Activated naive CD8-positive, alpha-beta T cell treated with anti-CD3 and anti-CD28 coated beads, Interleukin-2, amount 50 U/mL, for 16 hours (primary cell): ENCODE results near the gene LPCAT2.

Experiments
- DNase-seq: peaks from one replicate; pipeline ENCODE4 v3.0.0-alpha.2; 2020; ENCODE audit warnings: low read depth, low spot score

The LPCAT2 gene

DNA sequence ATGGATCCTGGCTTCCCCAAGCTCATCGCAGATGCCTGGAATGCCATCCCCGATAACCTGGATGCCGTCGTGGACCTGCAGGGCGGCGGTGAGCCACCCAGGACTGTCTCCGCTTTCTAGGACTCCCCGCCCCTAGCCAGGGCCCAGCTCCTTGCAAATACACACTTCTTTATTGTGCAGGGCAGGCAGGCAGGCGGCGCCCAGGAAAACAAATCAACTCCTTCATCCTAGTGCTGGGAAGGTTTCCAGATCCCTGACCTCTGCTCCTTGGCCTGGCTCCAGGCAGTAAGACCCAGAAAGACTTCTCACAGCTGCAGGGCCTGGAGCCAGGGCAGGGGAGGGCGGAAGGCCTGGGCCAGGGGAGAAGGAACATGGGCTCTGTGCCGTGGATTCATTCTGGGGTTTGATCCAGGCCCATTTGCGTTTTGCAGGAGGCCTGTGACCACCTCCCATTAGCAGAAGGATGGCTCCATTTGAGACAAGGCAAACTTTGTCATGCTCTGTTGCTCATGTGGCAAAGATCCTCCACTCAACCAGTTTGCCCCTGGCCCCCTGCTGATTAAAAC is 6.0 kb upstream of the LPCAT2 start:
- no peak for DNase-seq

DNA sequence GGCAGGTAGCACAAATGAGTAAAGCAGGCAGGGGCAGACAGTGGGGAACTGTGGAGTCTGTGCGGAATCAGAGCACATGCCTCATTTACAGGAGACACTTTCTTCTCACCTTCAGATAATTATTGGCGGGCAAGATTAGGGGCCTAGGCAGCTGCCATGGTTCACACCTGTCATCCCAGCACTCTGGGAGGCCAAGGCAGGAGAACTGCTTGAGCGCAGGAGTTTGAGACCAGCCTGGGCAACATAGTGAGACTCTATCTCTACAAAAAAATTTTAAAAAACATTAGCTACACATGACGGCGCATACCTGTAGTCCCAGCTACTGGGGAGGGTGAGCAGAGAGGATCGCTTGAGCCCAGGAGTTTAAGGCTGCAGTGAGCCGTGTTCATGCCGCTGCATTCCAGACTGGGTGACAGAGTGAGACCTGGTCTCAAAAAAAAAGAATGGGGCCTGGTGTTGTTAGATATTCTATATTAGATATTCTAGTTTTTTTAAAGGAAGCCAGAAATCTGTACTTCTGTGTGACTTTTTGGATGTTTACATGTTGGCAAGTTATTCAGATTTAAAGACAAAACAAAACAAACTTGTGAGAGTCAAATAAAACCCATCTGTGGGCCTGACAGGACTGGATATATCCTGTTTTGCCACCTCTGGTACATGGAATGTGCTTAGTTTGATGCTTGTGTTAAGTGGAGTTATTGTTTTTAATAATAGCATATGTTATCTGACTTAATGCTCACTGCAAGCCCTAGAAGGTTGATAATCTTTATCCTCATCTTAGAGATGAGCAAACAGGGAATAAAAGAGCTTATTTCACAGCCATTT is 4.9 kb upstream of the LPCAT2 start:
- no peak for DNase-seq

DNA sequence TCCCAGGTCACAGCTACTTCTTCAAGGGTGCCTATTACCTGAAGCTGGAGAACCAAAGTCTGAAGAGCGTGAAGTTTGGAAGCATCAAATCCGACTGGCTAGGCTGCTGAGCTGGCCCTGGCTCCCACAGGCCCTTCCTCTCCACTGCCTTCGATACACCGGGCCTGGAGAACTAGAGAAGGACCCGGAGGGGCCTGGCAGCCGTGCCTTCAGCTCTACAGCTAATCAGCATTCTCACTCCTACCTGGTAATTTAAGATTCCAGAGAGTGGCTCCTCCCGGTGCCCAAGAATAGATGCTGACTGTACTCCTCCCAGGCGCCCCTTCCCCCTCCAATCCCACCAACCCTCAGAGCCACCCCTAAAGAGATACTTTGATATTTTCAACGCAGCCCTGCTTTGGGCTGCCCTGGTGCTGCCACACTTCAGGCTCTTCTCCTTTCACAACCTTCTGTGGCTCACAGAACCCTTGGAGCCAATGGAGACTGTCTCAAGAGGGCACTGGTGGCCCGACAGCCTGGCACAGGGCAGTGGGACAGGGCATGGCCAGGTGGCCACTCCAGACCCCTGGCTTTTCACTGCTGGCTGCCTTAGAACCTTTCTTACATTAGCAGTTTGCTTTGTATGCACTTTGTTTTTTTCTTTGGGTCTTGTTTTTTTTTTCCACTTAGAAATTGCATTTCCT is 3.4 kb upstream of the LPCAT2 start:
- DNase-seq = no peak

DNA sequence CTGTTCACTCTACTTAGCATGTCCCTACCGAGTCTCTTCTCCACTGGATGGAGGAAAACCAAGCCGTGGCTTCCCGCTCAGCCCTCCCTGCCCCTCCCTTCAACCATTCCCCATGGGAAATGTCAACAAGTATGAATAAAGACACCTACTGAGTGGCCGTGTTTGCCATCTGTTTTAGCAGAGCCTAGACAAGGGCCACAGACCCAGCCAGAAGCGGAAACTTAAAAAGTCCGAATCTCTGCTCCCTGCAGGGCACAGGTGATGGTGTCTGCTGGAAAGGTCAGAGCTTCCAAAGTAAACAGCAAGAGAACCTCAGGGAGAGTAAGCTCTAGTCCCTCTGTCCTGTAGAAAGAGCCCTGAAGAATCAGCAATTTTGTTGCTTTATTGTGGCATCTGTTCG is 2.8 kb upstream of the LPCAT2 start:
- no peak for DNase-seq

DNA sequence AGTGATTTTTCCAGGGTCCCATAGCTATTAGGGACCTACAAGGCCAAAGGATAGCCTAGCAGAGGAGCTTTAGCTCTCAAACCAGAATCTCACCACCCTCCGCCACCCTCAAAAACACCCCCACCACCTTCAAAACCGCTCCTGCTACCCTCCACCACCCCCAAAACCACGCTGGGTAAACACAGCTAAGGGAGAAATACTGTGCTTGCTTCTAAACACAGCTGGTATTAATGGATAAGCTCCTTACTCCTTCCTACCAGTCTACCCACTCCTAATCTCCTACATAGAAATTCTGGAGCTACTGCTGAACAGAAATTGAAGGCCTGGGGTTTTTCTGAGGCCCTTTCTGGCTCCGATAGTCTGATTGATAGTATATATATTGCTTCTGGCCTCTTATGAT is 2.2 kb upstream of the LPCAT2 start:
- no peak for DNase-seq

DNA sequence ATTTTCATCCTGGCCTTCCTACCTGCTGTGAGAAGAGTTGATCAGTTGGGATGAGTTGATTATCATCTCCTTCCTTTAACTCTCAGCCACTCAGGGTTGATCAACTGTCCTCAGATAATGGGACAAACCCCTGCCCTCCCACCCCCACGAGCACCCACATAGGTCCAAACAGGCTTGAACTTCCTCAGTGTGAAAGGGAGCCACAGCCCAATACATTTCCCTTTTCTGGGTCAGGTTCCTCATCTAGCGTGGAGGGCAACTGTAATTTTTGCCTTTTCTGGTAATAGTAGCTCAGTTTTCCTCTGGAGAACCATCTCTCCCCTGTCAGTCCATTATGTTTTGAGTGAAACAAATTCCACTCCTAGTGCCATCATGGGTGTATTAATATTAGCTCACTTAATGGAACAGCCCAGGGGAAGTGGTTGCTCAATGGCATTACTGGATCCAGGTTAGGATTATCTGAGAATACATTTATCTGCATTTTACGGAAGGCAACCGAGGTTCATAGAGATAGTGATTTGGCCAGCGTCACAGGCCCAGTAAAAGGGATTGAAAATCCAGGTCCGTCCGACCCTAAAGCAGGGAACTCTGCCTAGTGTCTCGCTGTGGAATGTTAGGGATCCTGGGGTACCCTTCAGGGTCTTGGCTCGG is 476 bp upstream of the LPCAT2 start:
- DNase-seq = no peak

DNA sequence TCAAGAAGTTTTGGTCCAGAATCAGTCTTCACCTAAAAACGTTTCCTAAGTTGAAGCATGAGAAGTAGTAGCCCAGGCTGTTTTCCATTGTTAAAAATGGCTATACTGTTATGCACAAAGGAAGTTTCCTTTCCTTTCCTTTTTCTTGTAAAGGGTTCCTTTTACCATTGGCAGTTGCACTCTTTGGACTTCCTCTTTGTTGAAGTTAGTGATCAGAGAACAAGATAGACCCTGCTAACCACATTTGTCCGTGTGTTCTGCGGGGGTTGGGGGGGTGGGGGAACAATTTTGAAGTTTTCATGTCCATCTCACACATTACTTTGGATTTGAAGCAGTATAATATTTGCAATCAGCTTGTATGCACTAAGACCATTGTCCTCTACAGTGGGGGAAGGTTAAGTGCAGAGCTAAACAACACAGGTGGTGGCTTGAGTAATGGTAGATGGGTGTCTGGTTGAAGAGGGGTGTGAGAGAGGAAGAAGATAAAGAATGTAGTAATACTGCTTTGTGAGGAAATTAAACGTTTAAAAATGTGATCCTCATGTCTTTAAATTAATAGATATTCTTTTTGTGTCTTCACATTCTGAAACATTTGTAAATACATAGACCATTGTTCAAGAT is 1.4 kb downstream of the LPCAT2 start:
- no peak for DNase-seq

DNA sequence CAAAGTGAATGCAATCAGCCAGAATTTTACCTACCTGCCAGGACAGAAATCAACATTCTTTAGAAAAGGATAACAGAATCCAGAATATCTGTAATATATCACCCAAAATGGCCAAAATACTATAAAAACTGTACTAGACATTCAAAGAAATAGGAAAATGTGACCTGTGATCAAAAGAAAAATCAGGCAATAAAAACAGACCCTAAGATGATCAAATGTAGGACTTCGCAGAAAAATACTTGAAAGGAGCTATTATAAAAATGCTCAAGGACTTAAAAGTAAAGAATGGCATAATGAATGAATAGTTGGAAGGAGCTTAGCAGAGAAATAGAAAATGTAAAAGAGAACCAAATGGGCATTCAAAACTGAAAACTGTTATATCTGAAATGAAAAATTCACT is 4.1 kb downstream of the LPCAT2 start:
- no peak for DNase-seq

DNA sequence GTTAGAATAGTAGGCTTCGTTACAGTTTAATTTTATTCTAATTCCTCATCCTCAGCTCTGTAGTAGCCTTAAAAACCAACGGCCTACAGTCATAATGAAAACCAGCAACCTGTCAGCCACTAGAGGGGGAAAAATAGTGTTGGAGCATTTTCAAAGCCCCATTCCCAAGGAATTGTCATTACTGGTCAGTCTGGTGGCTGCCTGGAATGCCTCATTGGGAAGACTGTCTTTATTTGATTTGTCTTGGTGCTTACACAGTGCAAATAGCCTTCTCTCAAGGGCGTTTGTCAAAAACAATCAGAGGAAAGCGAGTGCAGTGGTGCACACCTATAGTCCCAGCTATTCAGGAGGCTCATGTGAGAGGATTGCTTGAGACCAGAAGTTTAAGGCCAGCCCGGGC is 4.7 kb downstream of the LPCAT2 start:
- no peak for DNase-seq

DNA sequence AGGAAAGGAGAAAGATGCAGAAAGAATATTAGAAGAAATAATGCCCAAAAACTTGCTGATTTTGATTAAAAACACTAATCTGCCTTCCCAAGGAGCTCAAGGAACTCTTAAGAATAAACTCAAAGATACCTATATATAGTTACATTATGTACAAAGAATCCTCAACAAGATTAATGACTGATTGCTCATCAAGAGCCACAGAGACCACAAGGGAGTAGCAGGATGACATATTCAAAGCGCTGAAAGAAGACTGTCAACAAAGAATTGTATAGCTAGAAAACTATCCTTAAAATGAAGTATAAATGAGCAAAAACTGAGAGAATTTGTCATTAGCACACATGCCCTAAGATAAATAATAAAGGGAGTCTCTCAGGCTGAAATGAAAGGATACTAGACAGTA is 6.2 kb downstream of the LPCAT2 start:
- DNase-seq = no peak

DNA sequence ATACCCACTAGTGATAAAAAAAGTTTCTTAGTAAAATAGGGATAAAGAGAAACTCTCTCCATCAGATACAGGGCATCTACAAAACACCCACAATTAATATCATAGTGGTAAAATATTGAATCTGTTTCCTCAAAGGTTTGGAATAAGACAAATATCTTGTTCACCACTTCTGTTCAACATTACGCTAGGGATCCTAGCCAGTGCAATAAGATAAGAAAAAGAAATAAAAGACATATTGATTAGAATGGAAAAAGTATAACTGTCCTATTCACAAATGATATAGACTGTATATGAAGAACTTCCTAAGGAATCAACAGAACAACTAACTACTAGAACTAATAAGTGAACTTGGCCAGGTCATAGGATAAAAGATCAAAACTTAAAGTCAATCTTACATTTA is 12.9 kb downstream of the LPCAT2 start:
- no peak for DNase-seq

DNA sequence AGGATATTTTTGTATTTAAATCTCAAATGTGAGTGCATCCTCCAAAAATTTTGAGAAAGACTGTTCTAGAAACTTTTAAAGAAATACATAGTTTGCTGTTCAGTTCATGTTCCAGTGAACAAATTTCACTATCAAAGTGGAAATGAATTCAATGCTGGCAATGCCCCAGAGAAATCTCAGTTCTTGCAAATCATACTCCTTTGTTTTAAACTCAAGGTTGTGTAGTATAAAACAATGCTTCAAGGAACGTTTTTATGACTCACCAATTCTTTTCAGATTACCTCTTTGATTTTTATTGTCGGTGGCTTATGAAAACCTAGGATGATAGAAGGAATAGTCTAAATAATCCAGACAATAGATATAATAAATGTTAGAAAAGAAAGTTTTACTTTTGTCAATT is 17.6 kb downstream of the LPCAT2 start:
- DNase-seq = no peak

DNA sequence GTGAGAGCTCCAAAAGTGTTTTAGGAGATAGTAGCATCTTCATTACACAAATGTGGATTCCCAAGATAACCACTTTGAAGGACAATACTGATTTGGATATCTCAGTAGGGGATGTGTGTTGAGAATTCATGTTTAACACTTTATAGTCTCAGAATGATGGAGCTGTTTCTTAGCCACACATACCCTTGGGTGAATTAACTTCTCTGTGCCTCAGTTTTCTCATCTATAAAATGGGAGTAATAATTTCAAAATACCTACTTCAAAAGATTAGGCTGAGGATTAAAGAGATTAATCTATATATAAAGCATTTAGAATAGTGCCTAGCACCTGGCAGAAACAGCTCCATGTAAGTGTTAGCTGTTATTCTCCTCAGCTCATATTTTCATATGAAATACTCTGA is 19.0 kb downstream of the LPCAT2 start:
- DNase-seq = no peak

DNA sequence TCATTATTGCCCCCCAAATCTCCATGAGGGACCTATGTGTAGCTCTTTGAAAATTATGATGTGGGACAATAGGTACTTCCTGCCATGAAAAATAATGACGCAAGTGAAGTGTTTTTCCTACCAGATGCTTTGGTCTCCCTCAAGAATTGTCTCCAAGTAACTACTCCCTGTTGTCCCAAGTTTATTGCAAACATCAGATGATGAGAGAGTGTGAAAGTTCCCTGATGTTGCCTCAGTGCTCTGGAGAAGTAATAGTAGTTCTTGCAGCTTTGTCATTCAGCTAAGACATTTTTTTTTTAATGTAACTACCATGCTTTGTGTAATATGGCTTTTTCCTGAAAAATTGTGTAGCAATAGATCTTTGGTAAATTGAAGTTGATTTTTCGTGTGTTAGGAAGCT is 20.1 kb downstream of the LPCAT2 start:
- DNase-seq = no peak

DNA sequence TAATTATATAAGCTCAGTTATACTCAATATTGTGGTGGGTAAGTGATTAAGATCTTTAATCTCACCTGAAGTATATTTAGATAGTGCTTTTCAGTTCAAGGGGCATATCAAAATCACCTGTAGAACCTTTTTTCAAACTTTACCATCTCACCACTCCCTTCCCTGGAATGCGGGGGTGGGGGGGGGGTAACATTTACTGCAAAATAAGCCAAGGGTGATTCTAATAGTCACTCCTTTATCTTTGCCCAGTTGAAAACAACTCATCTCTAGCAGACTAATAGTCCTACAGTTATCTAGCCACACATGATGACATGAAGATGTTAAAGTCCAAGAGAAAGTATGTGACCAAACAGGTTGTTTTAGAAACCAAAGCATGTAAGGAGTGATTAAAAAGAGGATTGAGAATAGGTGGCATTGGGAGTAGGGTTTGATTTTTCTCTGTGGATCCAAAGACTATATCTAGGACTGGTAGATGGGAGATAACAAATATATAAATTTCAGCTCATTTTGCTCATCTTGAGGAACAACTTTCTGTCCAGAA is 21.5 kb downstream of the LPCAT2 start:
- DNase-seq = no peak

DNA sequence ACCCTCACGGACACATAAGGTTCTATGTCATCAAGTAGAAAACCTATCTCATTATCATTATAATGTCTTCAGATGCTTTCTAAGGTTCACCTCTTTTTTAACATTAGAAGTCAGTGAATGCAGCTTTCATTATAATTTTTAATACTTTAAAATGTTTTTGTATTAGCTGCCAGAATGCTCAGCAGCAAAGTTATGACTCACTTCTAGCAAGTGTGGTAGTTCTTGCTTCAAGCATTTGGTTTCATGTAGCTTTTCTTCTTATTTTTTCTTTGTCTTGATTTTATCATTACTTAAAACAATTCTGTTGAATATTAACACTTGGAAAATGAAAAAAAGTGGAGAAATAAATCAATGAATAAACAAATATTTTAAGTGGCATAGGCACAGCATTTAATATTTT is 23.4 kb downstream of the LPCAT2 start:
- no peak for DNase-seq

DNA sequence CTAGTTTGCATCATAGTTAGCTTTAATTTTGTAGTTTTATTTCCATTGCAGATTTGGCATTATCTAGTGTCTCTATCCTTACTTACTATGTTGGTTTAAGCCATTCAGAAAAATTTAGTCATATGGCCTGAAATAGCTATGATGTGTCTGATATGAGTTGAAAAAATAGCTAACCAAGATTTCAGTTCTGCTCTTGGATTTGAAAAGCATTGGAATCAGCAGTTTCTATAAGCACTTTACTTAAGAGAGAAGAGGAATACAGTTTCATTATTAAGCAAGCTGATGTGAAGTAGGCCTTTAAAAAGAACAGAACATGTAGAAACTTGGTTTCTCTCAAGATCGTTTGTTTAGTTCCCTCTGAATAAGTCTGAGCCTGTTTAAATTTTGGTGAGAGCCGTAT is 25.9 kb downstream of the LPCAT2 start:
- no peak for DNase-seq

DNA sequence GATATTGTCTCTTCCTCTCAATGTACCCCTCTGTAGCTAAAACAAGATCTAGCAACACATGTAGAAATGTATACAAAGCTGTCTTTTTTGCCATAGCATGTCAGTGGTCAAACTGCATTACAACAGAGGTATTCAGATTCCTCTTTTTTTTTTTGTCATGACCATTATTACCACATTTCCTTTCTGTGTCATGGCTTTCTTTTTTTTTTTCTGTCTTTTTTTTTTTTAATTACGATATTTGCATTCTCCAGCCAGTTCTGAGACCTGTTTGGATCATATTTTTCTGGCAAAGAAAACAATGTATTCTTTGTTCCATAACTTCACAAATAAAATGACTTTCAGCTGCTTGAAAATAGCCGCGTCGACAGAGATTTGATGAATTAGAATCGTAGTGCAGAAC is 30.2 kb downstream of the LPCAT2 start:
- no peak for DNase-seq

DNA sequence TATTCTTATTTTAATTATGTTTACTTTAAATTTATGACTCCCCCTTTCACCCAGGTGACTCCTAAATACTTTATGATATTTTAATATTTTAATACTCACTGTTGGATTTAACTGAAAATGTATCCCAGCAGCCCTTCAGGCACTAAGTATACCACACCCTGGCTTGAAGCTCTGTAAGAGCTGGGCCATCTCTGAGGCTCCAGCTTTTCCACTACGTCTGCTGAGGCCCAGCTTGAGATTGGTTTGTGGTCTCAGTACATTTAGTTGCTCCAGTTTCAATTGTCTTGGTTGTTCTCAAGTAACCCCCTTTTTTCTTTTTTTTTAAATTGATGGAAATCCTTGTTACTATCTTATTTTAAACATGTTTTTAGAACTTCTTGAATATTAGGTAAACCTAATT is 30.6 kb downstream of the LPCAT2 start:
- DNase-seq = no peak

DNA sequence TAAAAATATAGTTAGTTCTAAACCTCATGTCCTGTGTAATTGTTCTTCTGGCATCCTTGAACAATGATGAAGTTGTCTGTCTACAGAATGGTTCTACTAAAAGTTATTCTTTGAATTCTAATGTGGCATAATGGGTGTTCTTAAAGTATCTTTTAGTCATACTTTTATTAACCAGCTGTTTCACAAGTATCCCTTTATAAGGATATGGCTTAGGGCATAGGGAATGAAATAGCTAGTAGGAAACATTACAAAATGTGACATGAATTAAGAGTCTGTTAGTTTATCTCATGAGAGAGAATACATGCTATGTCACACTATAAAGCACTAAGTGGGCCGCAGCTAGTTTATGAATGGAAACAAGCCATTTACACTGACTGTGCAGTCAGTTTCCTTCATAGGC is 31.3 kb downstream of the LPCAT2 start:
- DNase-seq = no peak

DNA sequence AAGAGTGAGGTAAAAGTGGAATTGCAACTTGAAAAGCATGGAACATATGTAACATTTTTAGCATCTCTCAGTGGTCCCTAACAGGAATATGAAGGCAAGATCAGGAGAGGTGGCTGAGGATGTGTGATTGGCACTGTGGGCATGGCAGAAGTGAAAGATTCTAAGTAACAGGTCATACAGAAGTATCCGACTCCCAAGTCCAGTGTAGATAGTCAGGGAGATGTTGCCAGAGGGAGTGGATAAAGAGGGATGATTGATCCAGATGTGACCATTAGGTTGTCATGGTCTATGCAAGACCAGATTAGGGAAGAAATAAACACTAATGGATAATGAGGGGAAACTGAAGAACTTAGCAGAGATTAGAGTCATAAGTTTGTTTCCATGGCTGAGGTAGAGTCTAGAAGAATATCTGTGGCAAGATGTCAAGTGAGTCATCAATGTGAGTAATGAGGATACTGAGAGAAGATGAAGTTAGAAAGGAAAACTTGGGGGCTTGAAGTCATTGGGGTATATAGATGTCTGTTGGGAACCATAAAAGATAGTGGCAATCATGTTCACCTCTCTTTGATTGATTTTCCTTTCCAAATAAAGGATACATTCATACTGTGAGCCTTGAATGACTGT is 33.7 kb downstream of the LPCAT2 start:
- no peak for DNase-seq
